ENCODE data around the gene PLXNA4.

DNA sequence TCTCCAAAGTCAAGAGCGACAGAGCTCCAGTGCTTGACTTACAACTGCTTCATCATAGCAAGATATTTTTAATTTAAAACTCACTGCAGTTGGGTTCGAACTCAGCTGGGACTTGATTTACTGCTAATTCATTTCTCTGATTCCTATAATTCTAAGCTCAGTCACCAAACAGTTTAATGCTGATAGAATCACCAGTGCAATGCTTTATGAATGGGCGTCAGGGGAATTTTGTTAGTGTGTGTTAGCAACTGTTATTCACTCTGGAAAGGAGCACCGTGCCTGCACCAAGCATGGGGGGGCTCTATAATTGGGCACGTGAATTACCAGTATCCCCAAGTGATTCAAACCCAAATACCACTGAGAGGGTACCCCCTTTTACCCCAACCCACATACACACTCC, 10.4 kb downstream of the PLXNA4 start:
- TF ChIP-seq, protein P1, sequence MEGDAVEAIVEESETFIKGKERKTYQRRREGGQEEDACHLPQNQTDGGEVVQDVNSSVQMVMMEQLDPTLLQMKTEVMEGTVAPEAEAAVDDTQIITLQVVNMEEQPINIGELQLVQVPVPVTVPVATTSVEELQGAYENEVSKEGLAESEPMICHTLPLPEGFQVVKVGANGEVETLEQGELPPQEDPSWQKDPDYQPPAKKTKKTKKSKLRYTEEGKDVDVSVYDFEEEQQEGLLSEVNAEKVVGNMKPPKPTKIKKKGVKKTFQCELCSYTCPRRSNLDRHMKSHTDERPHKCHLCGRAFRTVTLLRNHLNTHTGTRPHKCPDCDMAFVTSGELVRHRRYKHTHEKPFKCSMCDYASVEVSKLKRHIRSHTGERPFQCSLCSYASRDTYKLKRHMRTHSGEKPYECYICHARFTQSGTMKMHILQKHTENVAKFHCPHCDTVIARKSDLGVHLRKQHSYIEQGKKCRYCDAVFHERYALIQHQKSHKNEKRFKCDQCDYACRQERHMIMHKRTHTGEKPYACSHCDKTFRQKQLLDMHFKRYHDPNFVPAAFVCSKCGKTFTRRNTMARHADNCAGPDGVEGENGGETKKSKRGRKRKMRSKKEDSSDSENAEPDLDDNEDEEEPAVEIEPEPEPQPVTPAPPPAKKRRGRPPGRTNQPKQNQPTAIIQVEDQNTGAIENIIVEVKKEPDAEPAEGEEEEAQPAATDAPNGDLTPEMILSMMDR (IDR thresholded peaks at IDR 0.05): no peak
- TF ChIP-seq EZH2 (IDR thresholded peaks at IDR 0.05; ENCODE audit: borderline replicate concordance, insufficient read depth, low read depth, low read length, poor library complexity, severe bottlenecking): no peak

All from B cell (primary cell).